GM10847 (cell line): ENCODE measurements around the gene MAN2B1.
A peak's percentile ranks its signal among the peaks of the same experiment; 100 is the strongest.

ENCODE experiments used
- POLR2A ChIP-seq: IDR thresholded peaks from 2 replicates; pipeline ENCODE4 v1.6.1; 2011; ENCODE audit not compliant: insufficient read length; ENCODE audit errors: extremely low read depth

Gene MAN2B1

DNA sequence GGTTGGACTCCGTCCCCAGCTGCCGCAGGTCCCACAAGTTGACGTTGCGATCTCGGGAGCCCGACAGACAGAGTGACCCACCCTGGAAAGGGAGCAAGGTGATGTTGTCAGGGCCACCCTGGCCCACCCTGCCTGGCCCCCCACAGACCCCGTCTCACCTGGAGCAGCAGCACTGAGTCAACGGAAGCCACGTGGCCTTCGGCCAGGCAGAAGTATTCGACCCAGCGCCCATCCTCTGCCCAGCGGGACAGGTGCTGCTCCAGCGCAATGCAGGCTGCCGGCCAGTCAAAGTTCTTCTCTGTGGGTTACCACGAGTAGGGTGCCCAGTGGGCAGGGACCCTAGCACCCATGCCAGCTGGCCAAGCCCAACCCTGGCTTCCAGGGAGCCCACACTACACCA lies 28.1 kb upstream of the MAN2B1 start:
- TF ChIP-seq POLR2A: no peak

- TF ChIP-seq POLR2A: no peak
These were observed 26.4 kb upstream of the MAN2B1 start for GRCh38 chr19:12692960-12693359.

- TF ChIP-seq POLR2A: no peak
These were observed 23.2 kb upstream of the MAN2B1 start for GRCh38 chr19:12689581-12690216.

DNA sequence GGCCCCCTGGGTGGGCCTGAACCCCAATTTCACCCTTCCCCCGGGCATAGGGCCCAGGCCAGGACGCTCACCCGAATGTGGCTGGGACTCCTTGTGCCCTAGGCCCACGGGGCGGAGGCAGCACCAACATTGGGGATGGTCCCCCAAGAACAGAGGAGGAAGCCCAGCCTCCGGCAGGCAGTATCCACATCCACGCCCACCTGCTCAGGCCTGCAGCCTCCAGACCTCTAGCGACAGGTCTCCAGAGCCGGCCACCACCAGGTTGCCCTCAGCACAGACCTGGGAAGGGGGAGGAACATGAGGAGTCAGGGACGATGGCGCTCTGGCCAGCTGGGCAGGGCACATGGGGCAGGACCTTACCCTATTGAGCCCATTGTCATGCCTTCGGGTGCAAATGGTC lies 22.5 kb upstream of the MAN2B1 start:
- no peak for TF ChIP-seq POLR2A

DNA sequence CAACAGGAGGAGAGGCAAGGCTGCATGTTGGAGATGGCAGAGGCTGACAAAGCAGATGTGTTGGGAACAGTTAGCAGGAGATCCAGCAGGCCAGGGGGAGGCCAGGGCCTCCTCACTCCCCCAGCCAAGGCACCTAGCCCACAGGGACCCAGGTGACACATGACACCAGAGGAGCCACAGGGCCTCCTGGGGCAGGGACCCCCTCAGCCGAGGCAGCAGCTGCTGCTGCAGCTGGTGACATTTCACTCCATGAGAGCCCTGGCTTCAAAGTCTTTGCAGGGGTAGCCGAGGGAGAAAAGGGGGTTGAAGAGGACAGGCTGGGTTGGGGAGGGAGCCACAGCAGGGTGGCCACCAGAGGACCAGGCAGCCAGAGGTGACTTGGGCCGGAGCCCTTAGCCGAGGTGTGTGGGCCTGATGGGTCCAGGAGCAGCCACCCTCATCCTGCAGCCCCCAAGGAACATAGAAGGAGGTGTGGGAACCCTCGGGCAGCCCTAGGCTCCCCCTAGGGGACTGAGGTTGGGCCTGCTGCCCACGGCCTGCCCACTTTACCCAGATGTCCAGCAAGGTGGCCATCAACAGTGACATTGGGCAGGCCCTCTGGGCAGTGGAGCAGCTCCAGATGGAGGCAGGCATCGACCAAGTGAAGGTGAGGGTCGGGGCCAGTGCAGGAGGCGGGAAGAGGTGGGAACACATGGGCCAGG lies 21.1 kb upstream of the MAN2B1 start, which contains the start of gene GNG14:
TSS of gene GNG14 (plus strand) at position 503 of the 701 bp plus-strand sequence. CDS start at position 554, 51 bp downstream.
- TF ChIP-seq POLR2A: no peak

- no peak for TF ChIP-seq POLR2A
These were observed 19.3 kb upstream of the MAN2B1 start for GRCh38 chr19:12685831-12686230.

GRCh38 chr19:12681074-12681987 lies 14.8 kb upstream of the MAN2B1 start, which contains the start of gene DHPS:
TSS of gene DHPS (minus strand) at chr19:12681880. CDS start at chr19:12681766, 114 bp downstream.
- TF ChIP-seq POLR2A: peak; percentile 66

DNA sequence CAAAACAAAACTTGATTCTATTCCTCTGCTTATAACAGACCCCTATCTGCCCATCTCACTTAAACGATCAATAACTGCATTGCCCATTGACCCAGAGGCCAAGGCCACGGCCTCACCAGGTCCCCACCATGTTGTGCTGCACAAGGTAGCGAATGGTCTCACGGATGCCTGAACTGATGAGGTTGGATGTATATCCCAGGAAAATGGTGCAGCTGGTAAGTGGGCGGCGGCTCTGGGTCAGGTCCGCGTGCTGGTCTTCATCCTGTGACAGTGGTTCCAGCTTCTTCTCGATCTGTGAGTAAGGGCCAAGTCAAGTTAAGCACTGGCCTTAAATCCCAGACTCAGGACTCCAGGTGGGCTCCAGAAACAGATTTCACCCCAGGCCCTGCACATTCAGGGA lies 13.5 kb upstream of the MAN2B1 start:
- no peak for TF ChIP-seq POLR2A

GRCh38 chr19:12676928-12677327 lies 10.4 kb upstream of the MAN2B1 start:
- no peak for TF ChIP-seq POLR2A

- no peak for TF ChIP-seq POLR2A
These were observed 9.8 kb upstream of the MAN2B1 start for GRCh38 chr19:12676384-12676792.

DNA sequence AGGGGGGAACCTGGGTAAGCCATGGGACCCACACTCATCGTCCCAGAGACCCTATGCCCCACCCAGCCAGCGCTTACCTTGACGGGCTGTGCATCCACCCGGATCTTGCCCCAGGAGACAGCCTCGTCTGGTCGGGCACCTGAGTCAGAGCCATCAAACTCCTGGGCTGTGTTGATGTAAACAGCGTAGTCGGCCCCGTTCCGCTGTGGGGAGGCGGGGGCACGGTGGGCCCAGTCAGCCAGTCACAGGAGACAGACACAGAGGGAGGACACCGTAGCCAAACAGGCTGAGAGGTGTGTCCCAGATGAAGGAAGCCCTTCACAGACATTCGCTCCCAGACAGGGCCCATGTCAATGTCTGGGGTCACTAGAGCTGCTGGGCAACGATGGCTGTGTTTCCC lies 9.4 kb upstream of the MAN2B1 start:
- no peak for TF ChIP-seq POLR2A

DNA sequence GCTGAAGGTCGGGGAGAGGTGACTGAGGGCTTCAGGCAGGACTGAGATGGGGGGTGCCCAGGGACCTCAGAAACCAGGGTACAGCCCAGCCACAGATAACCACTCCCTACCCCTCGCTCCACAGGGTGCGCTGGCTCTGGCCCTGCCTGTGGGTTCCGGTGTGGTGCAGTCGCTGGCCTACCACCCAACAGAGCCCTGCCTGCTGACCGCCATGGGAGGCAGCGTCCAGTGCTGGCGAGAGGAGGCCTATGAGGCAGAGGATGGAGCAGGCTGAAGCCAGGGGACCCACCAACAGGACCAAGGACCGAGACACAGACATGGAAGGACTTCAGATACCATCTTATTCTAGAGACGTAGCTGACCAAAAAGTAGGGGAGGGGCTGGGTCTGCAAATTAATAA lies 8.9 kb upstream of the MAN2B1 start:
- TF ChIP-seq POLR2A: no peak

GRCh38 chr19:12672744-12673143 lies 6.2 kb upstream of the MAN2B1 start:
- TF ChIP-seq POLR2A: no peak

DNA sequence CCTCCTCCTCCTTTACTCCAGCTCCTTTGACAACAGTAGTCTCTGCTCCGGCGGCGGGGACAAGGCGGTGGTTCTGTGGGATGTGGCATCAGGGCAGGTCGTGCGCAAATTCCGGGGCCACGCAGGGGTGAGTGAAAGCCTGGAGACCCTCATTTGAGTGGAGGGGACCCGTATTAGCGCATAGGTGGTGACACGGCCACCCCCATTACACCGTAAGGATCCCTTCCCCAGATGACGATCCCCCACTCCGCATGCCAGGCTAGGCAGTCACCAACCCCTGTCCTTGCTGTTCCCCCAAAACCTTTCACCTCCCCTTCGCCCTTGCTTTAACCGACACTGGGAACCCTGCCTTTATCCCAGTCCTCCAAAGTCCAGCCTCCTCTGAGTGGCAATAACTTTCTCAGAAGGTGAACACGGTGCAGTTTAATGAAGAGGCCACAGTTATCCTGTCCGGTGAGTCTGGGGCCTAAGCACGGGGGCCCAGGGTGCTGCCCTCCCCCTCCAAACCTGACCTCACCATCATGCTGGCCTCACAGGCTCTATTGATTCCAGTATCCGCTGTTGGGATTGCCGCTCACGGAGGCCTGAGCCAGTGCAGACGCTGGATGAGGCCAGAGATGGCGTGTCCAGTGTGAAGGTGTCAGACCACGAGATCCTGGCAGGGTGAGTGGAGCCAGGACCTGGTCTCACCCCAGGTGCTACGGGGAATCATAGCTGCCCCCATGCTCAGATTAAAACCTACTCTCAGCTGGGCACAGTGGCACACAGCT lies 3.8 kb upstream of the MAN2B1 start:
- no peak for TF ChIP-seq POLR2A

GRCh38 chr19:12669270-12670158 lies 3.0 kb upstream of the MAN2B1 start:
- TF ChIP-seq POLR2A: peak; percentile 61

- no peak for TF ChIP-seq POLR2A
These were observed 2.4 kb upstream of the MAN2B1 start for GRCh38 chr19:12668932-12669269.
